CD4-positive, alpha-beta T cell treated with Interferon gamma for 1 hour (primary cell): Measurements from ENCODE around the gene PLXNA4.

Source experiments
- DNase-seq: peaks from one replicate; pipeline ENCODE4 v3.0.0-alpha.2; 2020

PLXNA4 gene

GRCh38 chr7:132095111-132095765 lies 481.0 kb downstream of the PLXNA4 start:
- no peak for DNase-seq

GRCh38 chr7:132092106-132092505 lies 484.2 kb downstream of the PLXNA4 start:
- DNase-seq = no peak

GRCh38 chr7:132091706-132092105 lies 484.6 kb downstream of the PLXNA4 start:
- no peak for DNase-seq

- DNase-seq = no peak
Observed at GRCh38 chr7:132090444-132090843, 485.8 kb downstream of the PLXNA4 start.

GRCh38 chr7:132089356-132089755 lies 486.9 kb downstream of the PLXNA4 start:
- DNase-seq = no peak

- DNase-seq = no peak
Observed at GRCh38 chr7:132087421-132087820, 488.8 kb downstream of the PLXNA4 start.

- no peak for DNase-seq
Observed at GRCh38 chr7:132084776-132085388, 491.4 kb downstream of the PLXNA4 start.

- DNase-seq = no peak
Observed at GRCh38 chr7:132083537-132084123, 492.6 kb downstream of the PLXNA4 start.

- DNase-seq = no peak
Observed at GRCh38 chr7:132083126-132083525, 493.1 kb downstream of the PLXNA4 start.

- DNase-seq = no peak
Observed at GRCh38 chr7:132082394-132082793, 493.9 kb downstream of the PLXNA4 start.

GRCh38 chr7:132081686-132082085 lies 494.6 kb downstream of the PLXNA4 start:
- DNase-seq = no peak

GRCh38 chr7:132080967-132081668 lies 495.2 kb downstream of the PLXNA4 start:
- DNase-seq = no peak

- no peak for DNase-seq
Observed at GRCh38 chr7:132080467-132080866, 495.8 kb downstream of the PLXNA4 start.

GRCh38 chr7:132078891-132079735 lies 497.2 kb downstream of the PLXNA4 start:
- no peak for DNase-seq

GRCh38 chr7:132077971-132078685 lies 498.1 kb downstream of the PLXNA4 start:
- DNase-seq = no peak

- DNase-seq = no peak
Observed at GRCh38 chr7:132076301-132077035, 499.8 kb downstream of the PLXNA4 start.

- DNase-seq = no peak
Observed at GRCh38 chr7:132075515-132075914, 500.8 kb downstream of the PLXNA4 start.

GRCh38 chr7:132073920-132074589 lies 502.2 kb downstream of the PLXNA4 start:
- no peak for DNase-seq
